Stimulated activated CD4-positive, alpha-beta T cell treated with anti-CD3 and anti-CD28 coated beads, Interleukin-2, amount 100 ng/mL, for 48 hours (primary cell): ENCODE measurements around the gene TMEM144.

Source experiments
- DNase-seq, 2 donors: peaks; one replicate each; pipeline ENCODE4 v3.0.0-alpha.2; 2020

The TMEM144 gene

GRCh38 chr4:158302076-158302866 is 92.0 kb downstream of the TMEM144 start:
- no peak for DNase-seq

DNA sequence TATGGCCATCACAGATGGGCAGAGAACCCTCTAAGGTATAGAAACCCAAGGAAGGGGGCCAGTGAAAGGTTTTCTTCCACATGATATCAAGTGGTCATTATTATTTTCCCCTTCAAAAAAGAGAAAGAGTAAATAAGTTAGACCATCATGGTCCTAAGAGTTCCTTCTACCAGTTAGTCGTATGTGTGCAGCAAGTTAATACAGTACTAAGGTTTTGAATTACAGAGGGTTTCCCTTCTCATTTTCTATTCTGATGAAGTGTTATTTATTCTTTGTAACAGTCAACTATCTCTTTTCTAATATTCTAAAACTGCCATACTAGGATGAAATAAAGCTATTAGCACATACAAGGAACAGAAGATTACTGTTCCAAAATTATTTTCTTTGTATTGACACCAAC is 94.4 kb downstream of the TMEM144 start:
- DNase-seq: no peak
